Transverse colon (tissue), 4 donors: Measurements from ENCODE around the gene TRAM2.

ENCODE experiments used
- EP300 ChIP-seq: sonication (generic); formaldehyde crosslinking; IDR thresholded peaks from one replicate; pipeline ENCODE4 v1.6.1; 2017; ENCODE audit warnings: antibody characterized with exemption, low read depth
- POLR2A ChIP-seq: fragments of 450-650 bp; IDR thresholded peaks from one replicate; pipeline ENCODE4 v1.6.1; 2016; ENCODE audit warnings: antibody characterized with exemption, mild to moderate bottlenecking, moderate library complexity
- POLR2AphosphoS5 ChIP-seq, 3 donors: sonication (generic); formaldehyde crosslinking; IDR thresholded peaks; one replicate each; pipeline ENCODE4 v1.6.1; 2016; ENCODE audit warnings: antibody characterized with exemption in 3 of 3
- TF ChIP-seq, protein P1 (sequence below), 5 experiments: fragments of 200-600 bp in 3 of 5; fragments of 450-650 bp in 2 of 5; sonication (generic) in 3 of 5; IDR thresholded peaks; 1 replicate in 2 of 5; 2 replicates in 3 of 5; pipeline ENCODE4 v1.5.1; 2016 to 2017; ENCODE audit warnings: antibody characterized with exemption in 5 of 5, inconsistent platforms in 3 of 5, mild to moderate bottlenecking in 2 of 5, moderate library complexity in 1 of 5

DNA sequence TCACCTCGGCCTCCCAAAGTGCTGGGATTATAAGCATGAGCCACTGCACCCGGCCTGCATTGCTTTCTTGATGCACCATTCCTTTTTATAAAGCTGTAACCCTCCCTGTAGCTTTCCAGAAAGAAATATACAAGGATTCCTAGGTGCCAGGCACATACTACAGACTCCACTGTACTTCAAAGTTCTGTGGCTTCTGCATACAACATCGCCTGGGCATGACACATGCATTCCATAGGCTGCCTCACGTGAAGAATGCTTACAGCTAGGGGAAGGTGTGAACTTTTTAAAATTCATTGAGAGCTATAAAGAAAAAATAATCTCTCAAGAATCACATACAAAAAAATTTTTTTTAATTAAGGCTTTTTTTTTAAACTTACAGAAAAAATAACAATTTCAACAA, 50.2 kb downstream of the TRAM2 start:
- TF ChIP-seq, protein P1, sequence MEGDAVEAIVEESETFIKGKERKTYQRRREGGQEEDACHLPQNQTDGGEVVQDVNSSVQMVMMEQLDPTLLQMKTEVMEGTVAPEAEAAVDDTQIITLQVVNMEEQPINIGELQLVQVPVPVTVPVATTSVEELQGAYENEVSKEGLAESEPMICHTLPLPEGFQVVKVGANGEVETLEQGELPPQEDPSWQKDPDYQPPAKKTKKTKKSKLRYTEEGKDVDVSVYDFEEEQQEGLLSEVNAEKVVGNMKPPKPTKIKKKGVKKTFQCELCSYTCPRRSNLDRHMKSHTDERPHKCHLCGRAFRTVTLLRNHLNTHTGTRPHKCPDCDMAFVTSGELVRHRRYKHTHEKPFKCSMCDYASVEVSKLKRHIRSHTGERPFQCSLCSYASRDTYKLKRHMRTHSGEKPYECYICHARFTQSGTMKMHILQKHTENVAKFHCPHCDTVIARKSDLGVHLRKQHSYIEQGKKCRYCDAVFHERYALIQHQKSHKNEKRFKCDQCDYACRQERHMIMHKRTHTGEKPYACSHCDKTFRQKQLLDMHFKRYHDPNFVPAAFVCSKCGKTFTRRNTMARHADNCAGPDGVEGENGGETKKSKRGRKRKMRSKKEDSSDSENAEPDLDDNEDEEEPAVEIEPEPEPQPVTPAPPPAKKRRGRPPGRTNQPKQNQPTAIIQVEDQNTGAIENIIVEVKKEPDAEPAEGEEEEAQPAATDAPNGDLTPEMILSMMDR (IDR thresholded peaks at IDR 0.05), result no peak
- TF ChIP-seq POLR2AphosphoS5 (IDR thresholded peaks at IDR 0.05) (no peak), POLR2A (no peak), EP300 (no peak)
